ENCODE measurements around the gene ABCB11. TPM values are rescaled to one million over a fixed set of nuclear protein-coding genes. Genes with fewer than 3 reads are reported as not detected.

The ABCB11 gene
- polyA plus RNA-seq, 1 of the 3 experiments (the other 2 are of a cell fraction): not detected

- H3K27me3 ChIP-seq (ENCODE audit: insufficient read depth): no peaks in the 10 kb centered on the region
- no peak for DNase-seq
- H2AFZ ChIP-seq (ENCODE audit: low read depth): no peak overlapping the region
- ChIA-PET POLR2A (no interaction called here), CTCF (interaction anchor here (0.8 to 2.2 kb wide), 4 partner anchors 10 to 161 kb away, joined by 3 to 15 read pairs (median 3); no protein-coding TSS in a partner anchor)
- H3F3A ChIP-seq (replicated peaks; ENCODE audit: insufficient read depth): no peaks in the 10 kb centered on the region
- H4K20me1 ChIP-seq (ENCODE audit: insufficient read depth): no peaks in the 10 kb centered on the region
- H3K9ac ChIP-seq: no peak overlapping the region
- no peak overlapping the region for H3K4me2 ChIP-seq
- no peak overlapping the region for H3K27ac ChIP-seq (ENCODE audit: low read depth in 2 of 2, low read length in 1 of 2)
- no peaks in the 10 kb centered on the region for H3K4me1 ChIP-seq (ENCODE audit: control insufficient read depth in 1 of 2, insufficient read depth in 2 of 2, low read depth in 1 of 2, low read length in 1 of 2)
- H3K79me2 ChIP-seq (ENCODE audit: insufficient read depth): no peaks in the 10 kb centered on the region
- TF ChIP-seq RAD21 (IDR thresholded peaks at IDR 0.05; ENCODE audit: low read length) (no peak), RFX5 (IDR thresholded peaks at IDR 0.05; ENCODE audit: low read length) (no peak), MEF2A (IDR thresholded peaks at IDR 0.05; ENCODE audit: borderline replicate concordance, low read depth) (no peak), FOXM1 (IDR thresholded peaks at IDR 0.05; ENCODE audit: low read depth) (no peak), TAF1 (IDR thresholded peaks at IDR 0.05; ENCODE audit: borderline replicate concordance, low read depth, low read length) (no peak), GATA2 (CRISPR knock-in tag; IDR thresholded peaks at IDR 0.05) (no peak), PBX3 (IDR thresholded peaks at IDR 0.05) (no peak), MXI1 (IDR thresholded peaks at IDR 0.05; ENCODE audit: low read depth, low read length) (no peak)
- no peak overlapping the region for H3K4me3 ChIP-seq (ENCODE audit: low read depth in 2 of 2, low read length in 1 of 2)
- no peaks in the 10 kb centered on the region for H3K9me2 ChIP-seq
- no peaks in the 10 kb centered on the region for H3K36me3 ChIP-seq (replicated peaks in 1 of 2; ENCODE audit: control insufficient read depth in 1 of 2, insufficient read depth in 2 of 2, low read length in 1 of 2)
- 59% methylated on average over 3 of the region's 3 CpGs for WGBS (ENCODE audit: low lambda C conversion rate)
- H3K9me3 ChIP-seq: no peaks in the 10 kb centered on the region
Measured at GRCh38 chr2:168971261-168971660, 59.9 kb downstream of the ABCB11 start.

GRCh38 chr2:168970711-168971233 lies 60.4 kb downstream of the ABCB11 start:
- Histone ChIP-seq H4K20me1 (ENCODE audit: insufficient read depth) (no peaks in the 10 kb centered on the region), H3K79me2 (ENCODE audit: insufficient read depth) (no peaks in the 10 kb centered on the region), H3K4me2 (no peak overlapping the region), H3K27me3 (ENCODE audit: insufficient read depth) (no peaks in the 10 kb centered on the region), H3K9ac (no peak overlapping the region), H3K36me3 (replicated peaks in 1 of 2; ENCODE audit: control insufficient read depth in 1 of 2, insufficient read depth in 2 of 2, low read length in 1 of 2) (no peaks in the 10 kb centered on the region), H3K27ac (ENCODE audit: low read depth in 2 of 2, low read length in 1 of 2) (no peak overlapping the region), H3K9me2 (no peaks in the 10 kb centered on the region), H3K4me3 (ENCODE audit: low read depth in 2 of 2, low read length in 1 of 2) (no peak overlapping the region), H2AFZ (ENCODE audit: low read depth) (no peak overlapping the region), H3K4me1 (ENCODE audit: control insufficient read depth in 1 of 2, insufficient read depth in 2 of 2, low read depth in 1 of 2, low read length in 1 of 2) (no peaks in the 10 kb centered on the region), H3F3A (replicated peaks; ENCODE audit: insufficient read depth) (no peaks in the 10 kb centered on the region), H3K9me3 (no peaks in the 10 kb centered on the region)
- ChIA-PET POLR2A (no interaction called here), CTCF (interaction anchor here (0.8 to 2.2 kb wide), 4 partner anchors 9 to 161 kb away, joined by 3 to 15 read pairs (median 3); no protein-coding TSS in a partner anchor)
- no peak for DNase-seq
- TF ChIP-seq CTCF (IDR thresholded peaks at IDR 0.05): no peak
- no peak for TF ChIP-seq POLR2AphosphoS5 (IDR thresholded peaks at IDR 0.05; ENCODE audit: low read depth, low read length)
- TF ChIP-seq GATA2 (CRISPR knock-in tag; IDR thresholded peaks at IDR 0.05): no peak
- no peak for TF ChIP-seq TAF1 (IDR thresholded peaks at IDR 0.05; ENCODE audit: borderline replicate concordance, low read depth, low read length)
- TF ChIP-seq MAX (IDR thresholded peaks at IDR 0.05; ENCODE audit: low read depth): no peak
- TF ChIP-seq, protein P1, sequence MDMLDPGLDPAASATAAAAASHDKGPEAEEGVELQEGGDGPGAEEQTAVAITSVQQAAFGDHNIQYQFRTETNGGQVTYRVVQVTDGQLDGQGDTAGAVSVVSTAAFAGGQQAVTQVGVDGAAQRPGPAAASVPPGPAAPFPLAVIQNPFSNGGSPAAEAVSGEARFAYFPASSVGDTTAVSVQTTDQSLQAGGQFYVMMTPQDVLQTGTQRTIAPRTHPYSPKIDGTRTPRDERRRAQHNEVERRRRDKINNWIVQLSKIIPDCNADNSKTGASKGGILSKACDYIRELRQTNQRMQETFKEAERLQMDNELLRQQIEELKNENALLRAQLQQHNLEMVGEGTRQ (IDR thresholded peaks at IDR 0.05; ENCODE audit: borderline replicate concordance, low read depth, low read length): no peak
- no peak for TF ChIP-seq USF1 (IDR thresholded peaks at IDR 0.05; ENCODE audit: borderline replicate concordance, low read depth)
- no peak for TF ChIP-seq CHD2 (IDR thresholded peaks at IDR 0.05; ENCODE audit: low read length, partially characterized antibody)
- no peak for TF ChIP-seq TEAD4 (IDR thresholded peaks at IDR 0.05; ENCODE audit: borderline replicate concordance, insufficient read depth)
- TF ChIP-seq TCF12 (IDR thresholded peaks at IDR 0.05): no peak
- TF ChIP-seq MXI1 (IDR thresholded peaks at IDR 0.05; ENCODE audit: low read depth, low read length): no peak
- no peak for TF ChIP-seq FOXJ3 (CRISPR knock-in tag; IDR thresholded peaks at IDR 0.05)
- TF ChIP-seq RAD21 (IDR thresholded peaks at IDR 0.05; ENCODE audit: low read length): no peak
- no peak for TF ChIP-seq ELF1 (IDR thresholded peaks at IDR 0.05)
- no peak for TF ChIP-seq FOSL2 (IDR thresholded peaks at IDR 0.05; ENCODE audit: borderline replicate concordance, low read depth)
- TF ChIP-seq PBX3 (IDR thresholded peaks at IDR 0.05): no peak
- no peak for TF ChIP-seq GABPA (IDR thresholded peaks at IDR 0.05; ENCODE audit: low read depth)
- TF ChIP-seq, protein P2, sequence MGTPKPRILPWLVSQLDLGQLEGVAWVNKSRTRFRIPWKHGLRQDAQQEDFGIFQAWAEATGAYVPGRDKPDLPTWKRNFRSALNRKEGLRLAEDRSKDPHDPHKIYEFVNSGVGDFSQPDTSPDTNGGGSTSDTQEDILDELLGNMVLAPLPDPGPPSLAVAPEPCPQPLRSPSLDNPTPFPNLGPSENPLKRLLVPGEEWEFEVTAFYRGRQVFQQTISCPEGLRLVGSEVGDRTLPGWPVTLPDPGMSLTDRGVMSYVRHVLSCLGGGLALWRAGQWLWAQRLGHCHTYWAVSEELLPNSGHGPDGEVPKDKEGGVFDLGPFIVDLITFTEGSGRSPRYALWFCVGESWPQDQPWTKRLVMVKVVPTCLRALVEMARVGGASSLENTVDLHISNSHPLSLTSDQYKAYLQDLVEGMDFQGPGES (IDR thresholded peaks at IDR 0.05; ENCODE audit: low read depth, low read length): no peak

Data from SK-N-SH (cell line).